ENCODE measurements around the gene APC. TPM values are rescaled to one million over a fixed set of nuclear protein-coding genes. Genes with fewer than 3 reads are reported as not detected.

The APC gene
- total RNA-seq: 60.3 and 77.1 TPM in 2 replicates

DNA sequence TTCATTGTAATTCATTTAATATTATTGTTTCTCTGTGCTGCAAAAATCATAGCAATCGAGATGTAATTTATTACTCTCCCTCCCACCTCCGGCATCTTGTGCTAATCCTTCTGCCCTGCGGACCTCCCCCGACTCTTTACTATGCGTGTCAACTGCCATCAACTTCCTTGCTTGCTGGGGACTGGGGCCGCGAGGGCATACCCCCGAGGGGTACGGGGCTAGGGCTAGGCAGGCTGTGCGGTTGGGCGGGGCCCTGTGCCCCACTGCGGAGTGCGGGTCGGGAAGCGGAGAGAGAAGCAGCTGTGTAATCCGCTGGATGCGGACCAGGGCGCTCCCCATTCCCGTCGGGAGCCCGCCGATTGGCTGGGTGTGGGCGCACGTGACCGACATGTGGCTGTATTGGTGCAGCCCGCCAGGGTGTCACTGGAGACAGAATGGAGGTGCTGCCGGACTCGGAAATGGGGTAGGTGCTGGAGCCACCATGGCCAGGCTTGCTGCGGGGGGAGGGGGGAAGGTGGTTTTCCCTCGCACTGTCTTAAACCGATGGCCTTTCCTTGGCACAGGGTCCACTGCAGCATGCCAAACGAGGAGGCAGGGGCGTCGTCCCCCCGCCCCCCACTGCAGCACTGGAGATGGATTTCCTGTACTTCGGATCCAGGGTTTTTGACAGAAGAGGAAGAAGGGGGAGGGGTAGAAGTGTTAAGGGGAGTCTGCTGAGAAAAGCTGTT lies at the start of gene APC:
TSS of gene APC (plus strand) at position 423 of the 728 bp plus-strand sequence. CDS start 17,006 bp downstream, outside the sequence.
- peak; percentile 61 for DNase-seq (ENCODE audit: low read depth, low spot score)

DNA sequence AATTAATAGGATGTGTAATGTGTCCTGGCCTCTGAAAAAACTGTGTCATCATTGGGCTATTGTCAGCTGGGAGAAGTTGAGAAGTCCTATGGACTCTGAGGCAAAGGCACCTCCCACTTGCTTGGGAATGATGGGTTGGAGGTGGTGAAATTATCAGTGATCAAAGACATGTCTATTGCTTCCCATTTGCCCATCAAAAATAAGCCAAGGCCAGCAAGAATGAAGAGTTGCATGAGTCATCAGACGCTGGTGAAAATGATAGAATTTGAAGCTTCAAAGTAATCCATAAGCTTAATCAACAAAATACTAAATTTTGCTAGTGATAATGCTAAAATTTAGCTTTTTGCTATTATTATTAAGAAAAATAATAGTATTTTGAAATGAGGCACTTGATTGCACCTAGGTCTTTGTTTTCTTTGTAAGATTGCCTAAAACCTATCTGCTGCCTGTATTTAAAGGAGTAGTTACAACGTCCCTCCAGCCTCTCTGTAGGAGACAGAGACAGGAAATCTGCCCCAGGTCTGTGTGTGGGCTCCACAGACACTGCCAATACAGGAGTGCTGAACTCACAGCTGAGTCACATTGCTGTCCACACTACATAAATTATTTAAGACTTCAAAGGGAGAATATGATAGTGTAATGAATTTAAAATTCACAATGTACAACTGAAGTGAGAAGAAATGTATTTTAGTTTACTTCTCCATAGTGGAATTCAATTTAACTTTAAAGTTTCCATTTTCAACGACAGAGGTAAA lies 48.4 kb upstream of the APC start:
- no peak for DNase-seq (ENCODE audit: low read depth, low spot score)

DNA sequence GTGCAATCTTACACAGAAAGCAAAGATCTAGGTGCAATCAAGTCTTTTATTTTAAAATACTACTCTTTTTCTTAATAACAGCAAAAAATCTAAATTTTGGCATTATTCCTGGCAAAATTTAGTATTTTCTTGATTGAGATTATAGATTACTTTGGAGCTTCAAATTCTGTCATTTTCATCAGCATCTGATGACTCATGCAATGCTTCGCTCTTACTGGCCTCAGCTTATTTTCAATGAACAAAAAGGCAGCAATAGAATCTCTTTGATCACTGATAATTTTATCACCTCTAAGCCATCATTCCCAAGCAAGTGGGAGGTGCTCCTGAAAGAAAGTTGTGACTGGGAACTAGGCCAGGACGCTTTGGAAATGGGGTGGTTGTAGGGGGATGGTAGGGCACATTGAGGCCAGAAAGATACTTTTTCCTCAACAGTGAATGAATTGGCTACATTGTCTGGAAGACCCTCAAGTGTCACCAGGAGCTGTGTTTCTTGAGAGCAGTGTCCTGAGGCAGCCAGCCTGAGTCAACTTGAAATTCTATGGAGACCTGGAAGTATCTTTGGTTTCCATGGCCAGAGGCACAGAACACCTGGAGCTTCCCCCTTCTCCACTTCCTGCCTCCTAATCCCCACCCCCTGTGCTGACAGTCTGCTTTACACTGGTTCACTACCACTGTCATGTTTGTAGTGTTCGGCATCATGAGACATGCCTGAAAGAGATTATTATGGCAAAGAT lies 46.9 kb upstream of the APC start:
- no peak for DNase-seq (ENCODE audit: low read depth, low spot score)

DNA sequence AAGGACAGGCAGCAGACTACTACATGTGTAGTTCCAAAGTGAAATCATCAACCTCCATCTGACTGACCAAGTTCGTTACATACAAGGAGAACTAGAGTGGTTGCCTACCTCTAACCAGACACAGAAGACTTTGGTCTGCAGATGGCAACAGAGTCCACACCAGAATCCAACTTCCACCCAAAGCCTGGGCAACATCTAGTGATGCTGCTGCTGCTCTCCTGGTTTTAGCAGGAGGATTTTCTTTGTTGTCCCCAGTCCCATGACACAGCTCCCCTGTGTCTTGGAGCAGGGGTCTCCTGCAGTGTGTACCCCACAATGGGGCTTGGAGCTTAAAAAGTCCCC lies 46.4 kb upstream of the APC start:
- DNase-seq (ENCODE audit: low read depth, low spot score): no peak

DNA sequence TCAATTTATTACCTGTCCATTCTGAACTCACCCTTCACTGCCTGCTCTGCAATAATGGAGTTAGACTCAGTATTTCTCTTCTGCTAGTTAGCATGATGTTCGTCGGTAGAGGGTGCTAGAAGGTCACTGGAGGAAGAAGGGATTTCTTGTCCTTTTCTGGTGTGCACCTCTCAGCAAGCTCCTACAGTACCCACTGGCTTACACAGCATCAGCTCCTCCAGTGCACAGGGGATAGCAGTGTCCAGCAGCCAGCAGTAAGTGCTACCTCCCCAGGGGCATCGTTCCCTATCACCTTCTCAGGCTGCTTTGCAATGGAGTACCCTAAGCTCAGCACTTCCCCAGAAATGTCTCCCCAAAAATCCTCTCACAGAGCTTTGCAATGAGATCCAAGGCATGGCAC lies 45.9 kb upstream of the APC start:
- no peak for DNase-seq (ENCODE audit: low read depth, low spot score)

DNA sequence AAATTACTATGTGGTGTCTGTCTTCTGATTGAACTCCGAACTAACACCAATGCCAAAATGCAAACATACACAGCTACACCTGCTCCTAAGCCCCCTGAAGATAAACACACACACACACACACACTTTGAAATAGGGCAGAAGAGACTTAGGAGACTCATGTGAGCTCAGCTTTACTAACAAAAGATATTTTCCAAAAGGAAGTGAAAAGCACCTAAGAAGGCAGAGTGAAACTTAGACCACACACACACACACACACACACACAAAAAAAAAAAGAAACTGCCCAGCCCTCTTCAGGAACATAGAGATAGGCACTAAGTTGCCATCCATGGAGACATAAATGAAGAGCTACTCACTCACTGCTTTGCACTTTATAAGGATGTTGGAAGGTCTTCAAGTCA lies 45.2 kb upstream of the APC start:
- no peak for DNase-seq (ENCODE audit: low read depth, low spot score)

DNA sequence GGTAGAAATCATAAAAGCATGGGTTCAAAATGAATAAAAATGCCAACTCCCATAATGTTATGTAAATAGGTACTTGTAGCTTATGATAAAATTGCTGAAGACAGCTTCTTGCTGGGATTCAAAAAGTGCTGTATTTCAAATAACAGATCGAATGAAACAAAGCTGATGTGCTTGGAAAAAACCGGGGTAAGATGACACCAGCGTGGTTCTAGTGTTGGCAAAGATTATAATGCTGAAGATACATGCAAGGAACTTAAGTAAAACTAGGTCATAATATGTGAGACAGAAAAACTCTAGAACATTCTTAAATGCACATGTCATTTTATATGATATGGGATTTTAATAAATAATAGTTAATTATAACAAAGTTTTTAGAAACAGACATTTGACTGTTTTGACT lies 44.4 kb upstream of the APC start:
- DNase-seq (ENCODE audit: low read depth, low spot score): no peak

DNA sequence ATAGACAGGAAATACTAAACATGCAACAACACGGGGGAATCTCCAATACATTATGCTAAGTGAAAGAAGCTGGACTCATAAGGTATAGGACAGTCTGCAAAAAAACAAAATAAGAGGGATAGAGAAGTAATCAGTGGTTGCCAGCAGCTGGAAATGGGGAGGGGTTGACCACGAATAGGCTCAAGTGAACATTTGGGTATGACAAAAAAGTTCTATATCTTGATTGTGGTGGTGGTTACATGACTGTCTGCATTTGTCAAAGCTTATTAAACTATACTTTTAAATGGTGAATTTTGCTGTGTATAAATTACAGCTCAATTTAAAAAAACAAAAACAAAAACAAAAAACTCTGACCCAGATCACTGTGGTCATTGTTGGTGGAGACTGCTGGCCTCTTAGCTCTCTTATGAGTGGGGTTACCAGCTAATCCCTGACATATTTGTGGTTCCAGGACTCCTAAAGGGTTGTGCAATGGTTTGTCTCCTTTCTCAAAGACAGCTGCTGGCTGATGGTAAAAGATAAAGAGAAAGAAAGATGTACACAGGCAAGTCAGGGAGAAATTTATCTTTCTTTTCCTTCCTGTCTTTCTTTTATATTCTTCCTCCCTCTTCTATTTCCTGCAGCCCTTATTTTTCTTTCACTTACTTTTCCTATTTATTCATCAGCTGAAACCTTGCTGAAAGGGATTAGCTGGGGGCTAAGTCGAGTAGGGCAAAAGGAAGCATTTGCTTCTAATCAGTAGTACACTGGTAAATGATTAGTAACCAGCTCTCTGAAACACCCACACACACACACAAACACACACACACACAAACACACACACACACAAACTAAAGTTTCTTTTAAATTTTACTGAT lies 42.6 kb upstream of the APC start:
- no peak for DNase-seq (ENCODE audit: low read depth, low spot score)

DNA sequence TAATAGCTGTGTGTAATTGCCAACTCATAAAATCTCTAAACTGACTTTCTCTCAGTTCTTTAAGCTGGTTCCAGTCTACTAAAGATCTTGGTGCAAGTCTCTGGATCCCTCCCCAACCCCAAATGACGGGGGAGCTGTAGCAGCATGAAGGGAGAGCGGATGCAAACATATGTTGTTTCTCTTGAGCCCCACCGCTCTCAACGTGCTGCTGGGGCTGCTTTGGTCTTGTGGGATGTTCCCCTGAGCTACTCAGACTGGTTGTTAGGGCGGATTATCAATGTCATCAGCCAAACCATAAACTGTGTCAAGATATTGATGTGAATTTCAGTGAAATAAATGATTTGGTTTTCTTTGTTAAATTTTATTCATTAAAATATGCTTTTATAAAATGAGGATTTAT lies 40.9 kb upstream of the APC start:
- DNase-seq (ENCODE audit: low read depth, low spot score): no peak

DNA sequence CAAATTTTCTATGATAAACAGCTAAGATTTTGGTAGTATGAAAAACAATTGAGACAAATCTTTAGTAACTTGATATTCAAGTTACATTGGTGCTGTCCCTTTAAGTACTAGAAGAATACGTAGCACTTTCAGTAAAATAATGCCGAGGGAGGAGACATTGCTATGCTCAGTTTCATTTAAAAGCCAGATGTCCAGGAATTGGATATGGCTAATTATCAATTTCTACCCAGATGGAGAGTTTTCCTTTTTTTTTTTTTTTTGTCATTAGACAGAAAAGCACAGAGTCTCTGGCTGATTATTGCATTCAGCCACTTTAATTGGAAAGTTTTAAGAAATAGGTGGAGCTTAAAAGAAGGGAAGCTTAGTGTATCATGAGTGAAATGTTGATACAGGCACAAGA lies 40.4 kb upstream of the APC start:
- DNase-seq (ENCODE audit: low read depth, low spot score): no peak

DNA sequence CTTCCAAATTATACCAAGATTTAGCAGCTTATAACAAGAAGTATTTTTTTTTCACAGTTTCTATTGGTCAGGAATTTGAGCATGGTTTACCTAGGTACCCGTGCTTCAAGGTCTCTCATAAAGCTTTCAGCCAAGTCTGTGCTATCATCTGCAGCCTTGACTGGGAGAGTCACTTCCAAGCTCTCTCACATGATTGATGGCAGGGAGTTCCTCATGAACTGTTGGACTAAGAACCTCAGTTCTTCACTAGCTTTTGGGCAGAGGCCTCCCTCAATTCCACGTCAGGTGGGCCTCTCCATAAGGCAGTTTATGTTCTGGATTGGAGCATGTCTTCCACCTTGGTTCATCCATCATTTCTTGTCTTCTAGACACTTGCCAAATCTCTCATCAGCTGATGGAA lies 39.9 kb upstream of the APC start:
- DNase-seq (ENCODE audit: low read depth, low spot score): no peak

DNA sequence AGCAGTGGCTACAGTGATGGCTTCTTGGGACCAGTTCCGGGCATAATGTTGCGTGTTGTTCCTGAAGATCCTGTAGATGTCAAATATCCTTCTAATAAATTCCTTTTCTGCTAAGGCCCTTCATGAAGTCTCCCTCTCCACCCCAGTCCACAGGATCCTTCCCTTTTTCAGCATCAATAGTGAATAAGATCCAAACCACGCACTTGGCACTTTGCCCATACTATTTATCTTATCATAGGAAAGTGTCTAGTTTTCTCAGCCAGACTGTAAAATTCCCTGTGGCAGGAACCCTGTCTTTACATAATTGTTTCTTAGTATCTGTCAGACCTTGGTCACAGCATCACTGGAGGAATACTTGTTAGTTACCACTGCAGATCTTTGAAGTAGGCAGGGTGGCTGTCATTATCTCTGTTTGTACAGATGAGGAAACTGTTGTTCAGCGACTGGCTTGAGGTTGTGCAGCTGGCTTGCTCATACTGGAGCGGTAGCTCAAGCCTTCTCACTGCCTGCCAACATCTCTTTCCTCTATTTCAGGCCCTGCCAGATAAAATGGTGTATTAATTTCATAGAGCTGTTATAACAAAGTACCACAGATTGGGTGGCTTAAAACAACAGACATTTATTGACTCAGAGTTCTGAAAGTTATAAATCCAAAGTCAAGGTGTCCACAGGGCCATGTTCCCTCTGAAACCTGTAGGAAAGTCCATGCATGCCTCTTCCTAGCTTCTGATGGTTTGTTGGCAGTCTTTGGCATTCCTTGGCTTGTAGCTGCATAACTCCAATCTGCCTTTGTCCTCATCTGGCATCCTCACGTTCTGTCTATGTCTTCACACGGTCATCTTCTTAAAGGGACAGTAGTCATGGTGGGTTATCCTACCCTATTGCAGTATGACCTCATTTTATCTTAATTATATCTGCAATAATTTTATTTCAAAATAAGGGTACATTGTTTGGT lies 33.5 kb upstream of the APC start:
- peak; percentile 39 for DNase-seq (ENCODE audit: low read depth, low spot score)

DNA sequence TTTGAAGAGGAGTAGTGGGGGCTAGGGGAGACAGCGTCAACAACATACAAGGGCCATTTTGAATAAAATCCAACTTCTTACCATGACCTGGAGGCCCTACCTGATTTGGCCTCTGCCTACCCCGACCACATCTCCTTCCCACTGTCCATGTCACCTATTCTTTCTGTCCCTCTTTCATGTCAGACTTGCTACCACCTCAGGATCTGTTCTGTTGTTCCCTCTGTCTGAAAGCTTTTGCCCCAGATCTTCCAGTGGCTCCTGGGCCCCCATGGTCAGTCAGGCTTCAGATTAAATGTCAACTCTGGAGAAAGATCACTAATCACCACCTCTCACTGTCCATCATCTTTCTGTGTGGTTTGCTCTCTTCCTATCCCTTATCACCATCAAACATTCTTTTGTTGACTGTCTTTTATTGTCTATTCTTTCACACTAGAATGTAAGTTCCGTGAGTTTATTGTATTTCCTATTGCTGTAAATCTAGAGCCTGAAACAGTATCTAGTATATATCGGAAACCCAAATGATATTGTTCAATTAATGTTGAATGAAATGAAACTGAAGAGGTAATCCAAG lies 31.2 kb upstream of the APC start:
- DNase-seq (ENCODE audit: low read depth, low spot score): no peak

DNA sequence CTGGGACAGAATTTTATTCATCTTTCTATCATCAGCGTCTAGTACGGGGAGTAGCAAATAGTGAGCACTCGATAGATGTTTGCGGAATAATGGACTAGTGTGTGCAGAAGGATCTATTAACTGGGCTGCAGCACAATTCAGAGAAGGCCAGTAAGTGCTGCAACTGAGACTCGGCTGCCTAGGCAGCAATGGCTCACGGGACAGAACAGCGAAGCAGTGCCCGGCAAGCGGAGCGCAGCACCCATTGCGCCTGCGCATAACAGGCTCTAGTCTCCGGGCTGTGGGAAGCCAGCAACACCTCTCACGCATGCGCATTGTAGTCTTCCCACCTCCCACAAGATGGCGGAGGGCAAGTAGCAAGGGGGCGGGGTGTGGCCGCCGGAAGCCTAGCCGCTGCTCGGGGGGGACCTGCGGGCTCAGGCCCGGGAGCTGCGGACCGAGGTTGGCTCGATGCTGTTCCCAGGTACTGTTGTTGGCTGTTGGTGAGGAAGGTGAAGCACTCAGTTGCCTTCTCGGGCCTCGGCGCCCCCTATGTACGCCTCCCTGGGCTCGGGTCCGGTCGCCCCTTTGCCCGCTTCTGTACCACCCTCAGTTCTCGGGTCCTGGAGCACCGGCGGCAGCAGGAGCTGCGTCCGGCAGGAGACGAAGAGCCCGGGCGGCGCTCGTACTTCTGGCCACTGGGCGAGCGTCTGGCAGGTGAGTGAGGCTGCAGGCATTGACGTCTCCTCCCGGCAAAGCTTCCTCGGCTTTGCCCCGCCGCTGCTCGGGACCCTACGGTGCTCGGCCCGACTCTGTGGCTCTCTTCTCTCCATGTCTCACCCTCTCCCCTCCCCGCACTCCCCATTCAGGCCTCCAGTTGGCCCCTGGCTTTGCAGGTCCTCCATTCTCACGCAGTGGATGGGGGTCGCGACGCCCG lies 30.2 kb upstream of the APC start:
- peak; percentile 93 for DNase-seq (ENCODE audit: low read depth, low spot score)

DNA sequence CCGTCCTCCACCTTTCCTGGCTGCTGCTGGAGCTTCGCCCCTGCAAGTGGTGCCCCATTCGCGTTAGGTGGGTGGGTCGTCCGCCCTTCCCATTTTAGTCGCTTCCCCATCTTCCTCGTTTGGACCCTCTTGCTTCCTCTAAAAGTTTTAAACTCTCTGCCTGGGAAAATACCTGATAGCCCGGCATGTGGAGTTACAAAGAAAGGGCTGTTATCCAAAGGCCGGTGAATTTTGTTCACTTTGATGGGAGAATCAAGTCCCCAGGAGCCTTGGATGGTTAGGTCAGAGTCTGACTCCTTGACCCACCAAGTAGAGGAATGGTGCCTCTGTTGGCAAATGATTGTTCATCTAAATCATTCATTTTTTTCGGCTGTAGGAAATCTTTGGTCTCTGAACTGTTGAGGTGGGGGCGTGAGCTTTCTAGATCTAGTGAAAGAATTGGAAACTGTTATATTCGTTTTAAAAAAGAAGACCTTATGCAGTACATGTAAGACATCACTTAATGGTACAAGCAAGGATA lies 29.5 kb upstream of the APC start:
- no peak for DNase-seq (ENCODE audit: low read depth, low spot score)

DNA sequence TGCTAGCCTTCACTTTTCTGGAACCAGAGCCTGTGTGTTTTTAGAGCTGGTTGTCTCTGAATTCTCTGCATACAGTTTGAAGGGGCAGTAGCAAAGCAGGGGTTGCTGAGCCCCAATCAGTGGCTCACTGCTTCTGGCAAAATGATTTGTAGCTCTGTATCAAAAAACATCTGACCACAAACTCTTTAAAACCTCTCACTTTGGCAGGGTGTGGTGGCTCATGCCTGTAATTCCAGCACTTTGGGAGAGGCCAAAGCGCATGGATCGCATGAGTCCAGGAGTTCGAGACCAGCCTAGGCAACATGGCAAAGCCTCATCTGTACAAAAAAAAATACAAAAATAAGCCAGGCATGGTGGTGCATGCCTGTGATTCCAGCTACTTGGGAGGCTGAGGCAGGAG lies 28.3 kb upstream of the APC start:
- no peak for DNase-seq (ENCODE audit: low read depth, low spot score)

DNA sequence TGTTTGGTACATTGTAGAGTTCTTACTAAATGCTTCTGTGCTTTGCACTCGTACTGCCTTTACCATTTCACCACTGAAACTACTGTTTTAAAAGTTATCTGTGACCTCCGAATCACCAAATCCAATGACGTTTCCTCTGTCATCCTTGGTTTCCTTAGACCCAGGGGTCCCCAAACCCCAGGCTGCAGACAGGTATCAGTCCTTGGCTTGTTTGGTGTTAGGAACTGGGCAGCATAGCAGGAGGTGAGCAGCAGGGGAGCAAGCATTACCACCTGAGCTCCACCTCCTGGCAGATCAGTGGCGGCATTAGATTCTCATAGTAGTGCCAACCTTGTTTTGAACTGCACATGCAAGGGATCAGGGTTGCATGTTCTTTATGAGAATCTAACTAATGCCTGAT lies 26.8 kb upstream of the APC start:
- DNase-seq (ENCODE audit: low read depth, low spot score): no peak

DNA sequence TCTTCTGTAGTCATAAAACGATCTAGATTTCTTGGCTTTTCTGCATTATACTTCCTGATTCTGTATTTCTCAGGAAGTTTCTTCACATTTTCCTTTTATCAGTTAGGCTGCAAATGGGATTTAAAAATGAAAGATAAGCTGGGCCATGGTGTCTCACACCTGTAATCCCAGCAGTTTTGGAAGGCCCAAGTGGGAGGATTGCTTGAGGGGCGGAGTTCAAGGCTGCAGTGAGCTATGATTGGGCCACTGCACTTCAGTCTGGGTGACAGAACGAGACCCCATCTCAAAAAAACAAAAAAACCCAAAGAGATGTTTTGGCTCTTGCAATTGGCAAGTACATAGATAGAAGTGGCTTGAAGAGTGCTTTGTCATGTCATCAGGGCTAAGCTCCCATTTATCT lies 26.2 kb upstream of the APC start:
- no peak for DNase-seq (ENCODE audit: low read depth, low spot score)

DNA sequence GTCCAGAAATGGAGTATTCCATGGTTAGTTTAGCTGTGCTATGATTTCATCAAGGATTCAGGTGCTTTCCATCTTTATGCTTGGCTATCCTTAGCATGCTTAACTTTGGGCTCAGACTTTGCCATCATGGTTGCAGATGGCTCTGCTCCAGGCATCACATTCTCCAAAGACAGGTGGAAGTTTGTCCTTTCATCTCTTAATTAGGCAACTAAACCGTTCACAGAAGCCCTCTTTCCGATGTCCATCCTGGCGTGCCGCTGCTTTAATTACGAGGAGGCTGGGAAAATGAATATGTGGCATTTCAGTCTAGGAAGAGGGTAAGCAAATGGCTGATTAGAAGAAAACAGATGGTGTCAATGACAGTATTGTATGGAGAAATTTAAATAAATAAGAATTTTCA lies 24.5 kb upstream of the APC start:
- DNase-seq (ENCODE audit: low read depth, low spot score): no peak

Data from pulmonary artery endothelial cell (primary cell).